T-cell (primary cell): Measurements from ENCODE around the gene RPL5. TPM values are rescaled to one million over a fixed set of nuclear protein-coding genes. Genes with fewer than 3 reads are reported as not detected.
A peak's percentile ranks its signal among the peaks of the same experiment; 100 is the strongest.

ENCODE experiments used
- ATAC-seq, 4 experiments: fragments of 200-7000 bp in 3 of 4; fragments of 150-1000 bp in 1 of 4; cut with Tn5 transposase; replicated peaks in 1 of 4; 1 replicate in 3 of 4; 2 replicates in 1 of 4; pipeline ENCODE4 v1.10.0; 2021; ENCODE audit warnings: moderate library complexity in 3 of 4, mild to moderate bottlenecking in 2 of 4, moderate number of reproducible peaks in 1 of 4
- CTCF ChIA-PET, 2 donors: fragments of 300-600 bp; sonication (Branson Sonifier 250); formaldehyde crosslinking; loops; one replicate each; lab custom pipeline; 2022; ENCODE audit warnings: antibody characterized with exemption in 2 of 2; lab: Charles Lee
- POLR2A ChIA-PET, 2 donors: fragments of 300-600 bp; sonication (Branson Sonifier 250); formaldehyde crosslinking; loops; one replicate each; lab custom pipeline; 2022; ENCODE audit warnings: antibody characterized with exemption in 2 of 2; lab: Charles Lee
- DNase-seq, 35 experiments: peaks; one replicate each; pipeline versions ENCODE4 v3.0.0 to v3.0.0-alpha.2; 2013 to 2023
- H3K27ac ChIP-seq: one replicate; pipeline ENCODE4 v1.5.1; 2013; ENCODE audit warnings: low read length
- H3K27me3 ChIP-seq, 2 experiments: replicated peaks in 1 of 2; 1 replicate in 1 of 2; 2 replicates in 1 of 2; pipeline versions ENCODE4 v1.6.1 to v1.7.0; 2013; ENCODE audit warnings: low read length in 1 of 2, mixed read lengths in 1 of 2; ENCODE audit not compliant: control insufficient read depth in 2 of 2, insufficient read depth in 2 of 2; ENCODE audit errors: extremely low read depth in 1 of 2
- H3K36me3 ChIP-seq, 2 donors: 1 replicate in 1 of 2; 2 replicates in 1 of 2; pipeline versions ENCODE4 v1.6.1 to v1.7.0; 2013; ENCODE audit warnings: low read length in 1 of 2; ENCODE audit not compliant: control insufficient read depth in 2 of 2, insufficient read depth in 1 of 2; ENCODE audit errors: extremely low read depth in 1 of 2
- H3K4me1 ChIP-seq, 2 experiments: 1 replicate in 1 of 2; 2 replicates in 1 of 2; pipeline versions ENCODE4 v1.6.1 to v1.7.0; 2013; ENCODE audit warnings: low read length in 2 of 2, mixed read lengths in 1 of 2; ENCODE audit not compliant: insufficient read depth in 2 of 2, control insufficient read depth in 1 of 2; ENCODE audit errors: extremely low read depth in 1 of 2
- H3K4me3 ChIP-seq, 2 donors: 1 replicate in 1 of 2; 2 replicates in 1 of 2; pipeline versions ENCODE4 v1.5.1 to v1.7.0; 2013; ENCODE audit warnings: mild to moderate bottlenecking in 2 of 2, low read length in 1 of 2, moderate library complexity in 1 of 2; ENCODE audit not compliant: control insufficient read depth in 1 of 2; ENCODE audit errors: extremely low read depth in 1 of 2
- H3K9me3 ChIP-seq: 2 replicates; pipeline ENCODE4 v1.7.0; 2013
- H3K27ac Mint-ChIP-seq, 2 donors: one replicate each; pipeline ENCODE4 v1.8.0; 2020 to 2021; ENCODE audit warnings: mild to moderate bottlenecking in 2 of 2, mixed read lengths in 2 of 2
- H3K27me3 Mint-ChIP-seq, 2 donors: one replicate each; pipeline ENCODE4 v1.8.0; 2021 to 2022; ENCODE audit warnings: mixed read lengths in 2 of 2
- H3K36me3 Mint-ChIP-seq: one replicate; pipeline ENCODE4 v1.8.0; 2021; ENCODE audit warnings: mixed read lengths
- H3K4me1 Mint-ChIP-seq, 3 donors: one replicate each; pipeline ENCODE4 v1.8.0; 2020 to 2022; ENCODE audit warnings: mixed read lengths in 3 of 3, mild to moderate bottlenecking in 1 of 3
- H3K4me3 Mint-ChIP-seq, 3 donors: one replicate each; pipeline ENCODE4 v1.8.0; 2020 to 2022; ENCODE audit warnings: mild to moderate bottlenecking in 3 of 3, mixed read lengths in 3 of 3, moderate library complexity in 3 of 3
- H3K9me3 Mint-ChIP-seq, 3 donors: one replicate each; pipeline ENCODE4 v1.8.0; 2020 to 2022; ENCODE audit warnings: mixed read lengths in 3 of 3
- WGBS: methylation state at CpG from one replicate; pipeline ENCODE4 v1.1.5; 2013; ENCODE audit warnings: missing lambda C conversion rate; ENCODE audit not compliant: insufficient coverage; 5-methylcytosine and 5-hydroxymethylcytosine counted together
- total RNA-seq, 35 experiments: library from RNA in 6 of 35; stranded (reverse) in 6 of 35; fragments of 120-200 nt in 1 of 35; gene quantifications; one replicate each; pipeline versions ENCODE4 v1.2.1 to v1.2.4 and lab custom pipeline; 2013 to 2026

The RPL5 gene
- total RNA-seq, 5 donors from 2014 or later (not counting 1 experiment from before 2014, with no cell fraction given), result 1,327 to 1,558 (median 1,433) TPM

GRCh38 chr1:92831368-92831761 lies 475 bp upstream of the RPL5 start:
- DNase-seq, result peak in 1 of 35 experiments; percentile 2
- Histone ChIP-seq H3K4me3 (peak overlapping the region; percentile 91 to 97), H3K27ac (no peak overlapping the region)

GRCh38 chr1:92832537-92833114 lies 786 bp downstream of the RPL5 start:
- H3K36me3 Mint-ChIP-seq, result peaks cover 45% of the 10 kb centered on the region

More at GRCh38 chr1:92831368-92831761, 475 bp upstream of the RPL5 start:
- WGBS, result 42% methylated on average over 2 of the region's 4 CpGs
- no peaks in the 10 kb centered on the region for H3K9me3 ChIP-seq
- H3K36me3 Mint-ChIP-seq, result peaks cover 35% of the 10 kb centered on the region
- no peaks in the 10 kb centered on the region for H3K27me3 ChIP-seq
- H3K27me3 Mint-ChIP-seq, result no peaks in the 10 kb centered on the region
- no peaks in the 10 kb centered on the region for H3K9me3 Mint-ChIP-seq
- H3K4me3 Mint-ChIP-seq, result peak overlapping the region; percentile 97 to 100 (median 99)
- ATAC-seq, result no peak
- ChIA-PET CTCF (interaction anchor here (0.6 to 1.8 kb wide), 16 partner anchors 8 to 651 kb away, joined by 3 to 7 read pairs (median 4); partner anchors contain the start of gene DIPK1A (in 1 of the 2)), POLR2A (interaction anchor here (0.5 to 1.4 kb wide), 8 partner anchors 11 to 957 kb away, joined by 3 to 9 read pairs (median 4); no protein-coding TSS in a partner anchor)
- peak overlapping the region in 1 of 2 donors; percentile 99 for H3K27ac Mint-ChIP-seq
- H3K4me1 Mint-ChIP-seq, result peaks cover 41 to 45% (median 43%) of the 10 kb centered on the region in 3 donors
- peaks cover 18 to 22% of the 10 kb centered on the region in 2 experiments for H3K4me1 ChIP-seq
- H3K36me3 ChIP-seq, result peaks cover 0 to 30% of the 10 kb centered on the region in 2 donors

GRCh38 chr1:92833840-92834239 lies 2.0 kb downstream of the RPL5 start:
- H3K4me1 ChIP-seq, result peaks cover 21 to 22% of the 10 kb centered on the region in 2 experiments

More at GRCh38 chr1:92832537-92833114, 786 bp downstream of the RPL5 start:
- H3K36me3 ChIP-seq, result peaks cover 0 to 43% of the 10 kb centered on the region in 2 donors
- H3K9me3 ChIP-seq, result no peaks in the 10 kb centered on the region
- H3K4me1 ChIP-seq, result peaks cover 18 to 22% of the 10 kb centered on the region in 2 experiments
- H3K27ac ChIP-seq, result peak overlapping the region; percentile 92
- Mint-ChIP-seq H3K27ac (peak overlapping the region; percentile 92 to 99), H3K4me1 (peaks cover 52 to 58% (median 56%) of the 10 kb centered on the region in 3 donors), H3K27me3 (no peaks in the 10 kb centered on the region), H3K4me3 (peak overlapping the region; percentile 97 to 100 (median 99)), H3K9me3 (no peaks in the 10 kb centered on the region)
- POLR2A ChIA-PET, result interaction anchor here (0.6 to 1.4 kb wide), 8 partner anchors 9 to 943 kb away, joined by 3 to 11 read pairs (median 4); no protein-coding TSS in a partner anchor
- no peaks in the 10 kb centered on the region for H3K27me3 ChIP-seq
- DNase-seq (peak in 4 of 35 experiments; percentile 1 to 10 (median 6)), ATAC-seq (peak in 3 of 4 experiments; percentile 1 to 5 (median 3))
- 0% methylated on average over 11 of the region's 19 CpGs for WGBS
- CTCF ChIA-PET, result interaction anchor here (0.7 to 1.8 kb wide), 20 partner anchors 8 to 531 kb away, joined by 3 to 7 read pairs (median 4); partner anchors contain the start of gene DIPK1A (in 1 of the 2)
- peak overlapping the region; percentile 91 to 97 for H3K4me3 ChIP-seq

GRCh38 chr1:92834617-92835016 lies 2.8 kb downstream of the RPL5 start:
- no peaks in the 10 kb centered on the region for H3K27me3 Mint-ChIP-seq
- DNase-seq (no peak), ATAC-seq (no peak)
- ChIA-PET POLR2A (interaction anchor here in 1 of 2 donors (0.6 kb wide), 1 partner anchor 127 kb away, joined by 4 read pairs; no protein-coding TSS in a partner anchor), CTCF (interaction anchor here in 1 of 2 donors (1.1 kb wide), 1 partner anchor 35 kb away, joined by 3 read pairs; no protein-coding TSS in a partner anchor)
- peak overlapping the region; percentile 97 to 100 (median 99) for H3K4me3 Mint-ChIP-seq
- peak overlapping the region; percentile 92 to 99 for H3K27ac Mint-ChIP-seq
- 37% methylated on average over 4 of the region's 5 CpGs for WGBS
- H3K36me3 ChIP-seq, result peaks cover 3 to 60% of the 10 kb centered on the region in 2 donors
- peak overlapping the region; percentile 92 for H3K27ac ChIP-seq
- H3K9me3 ChIP-seq, result no peaks in the 10 kb centered on the region
- H3K4me1 ChIP-seq, result peaks cover 23 to 26% of the 10 kb centered on the region in 2 experiments
- H3K9me3 Mint-ChIP-seq, result no peaks in the 10 kb centered on the region
- H3K4me3 ChIP-seq, result no peak overlapping the region
- no peaks in the 10 kb centered on the region for H3K27me3 ChIP-seq
- peaks cover 72 to 76% (median 75%) of the 10 kb centered on the region in 3 donors for H3K4me1 Mint-ChIP-seq
- H3K36me3 Mint-ChIP-seq, result peaks cover 59% of the 10 kb centered on the region

More at GRCh38 chr1:92833840-92834239, 2.0 kb downstream of the RPL5 start:
- DNase-seq, result peak in 4 of 35 experiments; percentile 2 to 19 (median 3)
- H3K4me3 Mint-ChIP-seq, result peak overlapping the region; percentile 97 to 100 (median 99)
- no peaks in the 10 kb centered on the region for H3K9me3 ChIP-seq
- peaks cover 3 to 55% of the 10 kb centered on the region in 2 donors for H3K36me3 ChIP-seq
- ATAC-seq, result no peak
- POLR2A ChIA-PET, result no interaction called here
- H3K27ac ChIP-seq, result peak overlapping the region; percentile 92
- H3K27me3 ChIP-seq, result no peaks in the 10 kb centered on the region
- H3K27me3 Mint-ChIP-seq, result no peaks in the 10 kb centered on the region
- 55% methylated on average over 3 of the region's 5 CpGs for WGBS
- H3K27ac Mint-ChIP-seq, result peak overlapping the region; percentile 92 to 99
- peak overlapping the region; percentile 44 to 91 for H3K4me3 ChIP-seq
- H3K36me3 Mint-ChIP-seq, result peaks cover 53% of the 10 kb centered on the region
- H3K9me3 Mint-ChIP-seq, result no peaks in the 10 kb centered on the region
- CTCF ChIA-PET, result interaction anchor here in 1 of 2 donors (0.5 to 1.1 kb wide), 2 partner anchors 35 to 1010 kb away, joined by 3 read pairs; no protein-coding TSS in a partner anchor
- peaks cover 64 to 70% (median 68%) of the 10 kb centered on the region in 3 donors for H3K4me1 Mint-ChIP-seq

GRCh38 chr1:92837062-92837461 lies 5.2 kb downstream of the RPL5 start:
- H3K36me3 Mint-ChIP-seq, result peaks cover 71% of the 10 kb centered on the region
- Histone ChIP-seq H3K27me3 (no peaks in the 10 kb centered on the region), H3K4me1 (peaks cover 23 to 27% of the 10 kb centered on the region in 2 experiments), H3K9me3 (no peaks in the 10 kb centered on the region), H3K36me3 (peaks cover 3 to 83% of the 10 kb centered on the region in 2 donors), H3K4me3 (no peak overlapping the region), H3K27ac (no peak overlapping the region)
- H3K4me1 Mint-ChIP-seq, result peaks cover 85 to 88% (median 86%) of the 10 kb centered on the region in 3 donors
- H3K27ac Mint-ChIP-seq, result peak overlapping the region; percentile 63 to 79
- DNase-seq (no peak), ATAC-seq (no peak)
- H3K27me3 Mint-ChIP-seq, result no peaks in the 10 kb centered on the region
- H3K4me3 Mint-ChIP-seq, result peak overlapping the region in 2 of 3 donors; percentile 32 to 97
- CTCF ChIA-PET, result interaction anchor here in 1 of 2 donors (1.0 to 1.6 kb wide), 2 partner anchors 11 to 21 kb away, joined by 3 to 4 read pairs; no protein-coding TSS in a partner anchor
- POLR2A ChIA-PET, result no interaction called here
- H3K9me3 Mint-ChIP-seq, result no peaks in the 10 kb centered on the region
- no CpG with 5 or more reads among the region's 2 CpGs for WGBS

GRCh38 chr1:92838519-92838918 lies 6.7 kb downstream of the RPL5 start:
- H3K36me3 Mint-ChIP-seq, result peaks cover 71% of the 10 kb centered on the region
- ChIA-PET POLR2A (interaction anchor here (0.5 to 0.9 kb wide), 3 partner anchors 14 to 124 kb away, joined by 3 to 6 read pairs (median 5); no protein-coding TSS in a partner anchor), CTCF (interaction anchor here (0.5 to 1.6 kb wide), 14 partner anchors 7 to 1271 kb away, joined by 3 to 8 read pairs (median 4); partner anchors contain the start of gene GFI1 (in 1 of the 2))
- H3K27me3 ChIP-seq, result no peaks in the 10 kb centered on the region
- no peaks in the 10 kb centered on the region for H3K9me3 Mint-ChIP-seq
- ATAC-seq (no peak), DNase-seq (no peak)
- H3K27ac ChIP-seq, result no peak overlapping the region
- H3K4me3 Mint-ChIP-seq, result peak overlapping the region in 1 of 3 donors; percentile 39
- no peaks in the 10 kb centered on the region for H3K9me3 ChIP-seq
- no peaks in the 10 kb centered on the region for H3K27me3 Mint-ChIP-seq
- peaks cover 3 to 93% of the 10 kb centered on the region in 2 donors for H3K36me3 ChIP-seq
- H3K4me1 Mint-ChIP-seq, result peaks cover 72 to 76% (median 75%) of the 10 kb centered on the region in 3 donors
- peaks cover 20 to 24% of the 10 kb centered on the region in 2 experiments for H3K4me1 ChIP-seq
- H3K4me3 ChIP-seq, result no peak overlapping the region
- WGBS, result no CpG with 5 or more reads among the region's 1 CpG
- H3K27ac Mint-ChIP-seq, result peak overlapping the region; percentile 70 to 78
